ENCODE data around the gene FAM83B.
"Not testable (repeated sequence)": the region's sequence is repeated elsewhere in the genome, so short reads cannot be mapped to it uniquely, and the experiment has no call there.

The FAM83B gene

GRCh38 chr6:54959820-54960219, 113.2 kb downstream of the FAM83B start:
- FAIRE-seq, result no peak
- no peak for DNase-seq (ENCODE audit: insufficient read length, low spot score)

GRCh38 chr6:54961372-54961771, 114.8 kb downstream of the FAM83B start:
- not testable (repeated sequence) for DNase-seq (ENCODE audit: insufficient read length, low spot score); FAIRE-seq

- DNase-seq (ENCODE audit: insufficient read length, low spot score), result no peak
- FAIRE-seq, result no peak
These were observed 123.8 kb downstream of the FAM83B start for GRCh38 chr6:54970337-54970736.

GRCh38 chr6:54971825-54972224, 125.3 kb downstream of the FAM83B start:
- no peak for FAIRE-seq
- no peak for DNase-seq (ENCODE audit: insufficient read length, low spot score)

- FAIRE-seq, result not testable (repeated sequence)
These were observed 132.6 kb downstream of the FAM83B start for GRCh38 chr6:54979161-54979560.

GRCh38 chr6:54980511-54981275, 134.1 kb downstream of the FAM83B start:
- FAIRE-seq (peak; percentile 16), DNase-seq (ENCODE audit: insufficient read length, low spot score) (no peak)

More at GRCh38 chr6:54979161-54979560, 132.6 kb downstream of the FAM83B start:
- not testable (repeated sequence) for DNase-seq (ENCODE audit: insufficient read length, low spot score)

- FAIRE-seq, result no peak
- DNase-seq (ENCODE audit: insufficient read length, low spot score), result no peak
These were observed 134.7 kb downstream of the FAM83B start for GRCh38 chr6:54981276-54981609.

GRCh38 chr6:54981647-54982046, 135.1 kb downstream of the FAM83B start:
- no peak for DNase-seq (ENCODE audit: insufficient read length, low spot score)
- FAIRE-seq, result no peak

- FAIRE-seq (no peak), DNase-seq (ENCODE audit: insufficient read length, low spot score) (no peak)
These were observed 141.2 kb downstream of the FAM83B start for GRCh38 chr6:54987633-54988290.

- FAIRE-seq (no peak), DNase-seq (ENCODE audit: insufficient read length, low spot score) (peak; percentile 11)
These were observed 142.0 kb downstream of the FAM83B start for GRCh38 chr6:54988576-54988975.

- FAIRE-seq (no peak), DNase-seq (ENCODE audit: insufficient read length, low spot score) (no peak)
These were observed 143.4 kb downstream of the FAM83B start for GRCh38 chr6:54990001-54990400.

Measured in HTR-8/SVneo (cell line).